Measurements from ENCODE around the gene SRGN. TPM values are rescaled to one million over a fixed set of nuclear protein-coding genes. Genes with fewer than 3 reads are reported as not detected.

Gene SRGN
- total and polyA plus RNA-seq, 2 of the 13 experiments (the other 11 are each of a cell fraction or from before 2014, with no cell fraction given) = 0.09 TPM; not detected in 1

DNA sequence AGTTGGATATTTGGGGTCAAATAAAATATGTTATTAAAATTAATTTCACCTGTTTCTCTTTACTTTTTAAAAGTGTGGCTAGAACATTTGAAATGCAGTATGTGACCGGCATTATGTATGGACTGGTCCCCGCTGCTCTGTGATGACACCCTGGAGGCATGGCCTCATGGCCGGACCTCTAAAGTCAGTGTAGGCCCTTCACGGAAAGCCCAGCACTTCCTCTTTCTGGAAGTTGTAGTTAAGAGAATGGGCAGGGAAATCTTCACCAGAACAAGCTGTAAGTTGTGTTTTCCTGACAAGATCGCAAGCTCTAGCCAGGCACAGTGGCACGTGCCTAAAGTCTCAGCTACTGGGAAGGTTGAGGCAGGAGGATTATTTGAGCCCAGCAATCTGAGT, 38.3 kb upstream of the SRGN start (continued):
- TF ChIP-seq, protein P1, sequence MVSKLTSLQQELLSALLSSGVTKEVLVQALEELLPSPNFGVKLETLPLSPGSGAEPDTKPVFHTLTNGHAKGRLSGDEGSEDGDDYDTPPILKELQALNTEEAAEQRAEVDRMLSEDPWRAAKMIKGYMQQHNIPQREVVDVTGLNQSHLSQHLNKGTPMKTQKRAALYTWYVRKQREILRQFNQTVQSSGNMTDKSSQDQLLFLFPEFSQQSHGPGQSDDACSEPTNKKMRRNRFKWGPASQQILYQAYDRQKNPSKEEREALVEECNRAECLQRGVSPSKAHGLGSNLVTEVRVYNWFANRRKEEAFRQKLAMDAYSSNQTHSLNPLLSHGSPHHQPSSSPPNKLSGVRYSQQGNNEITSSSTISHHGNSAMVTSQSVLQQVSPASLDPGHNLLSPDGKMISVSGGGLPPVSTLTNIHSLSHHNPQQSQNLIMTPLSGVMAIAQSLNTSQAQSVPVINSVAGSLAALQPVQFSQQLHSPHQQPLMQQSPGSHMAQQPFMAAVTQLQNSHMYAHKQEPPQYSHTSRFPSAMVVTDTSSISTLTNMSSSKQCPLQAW (CRISPR knock-in tag; IDR thresholded peaks at IDR 0.05) = no peak
- TF ChIP-seq PCBP1 (IDR thresholded peaks at IDR 0.05; ENCODE audit: borderline replicate concordance, low read depth, low read length) (no peak), FOXM1 (CRISPR knock-in tag; IDR thresholded peaks at IDR 0.05) (no peak), DR1 (CRISPR knock-in tag; IDR thresholded peaks at IDR 0.05) (no peak), KLF15 (CRISPR knock-in tag; IDR thresholded peaks at IDR 0.05; ENCODE audit: borderline replicate concordance) (no peak), MEF2D (CRISPR knock-in tag; IDR thresholded peaks at IDR 0.05) (no peak)
- TF ChIP-seq, protein P2, sequence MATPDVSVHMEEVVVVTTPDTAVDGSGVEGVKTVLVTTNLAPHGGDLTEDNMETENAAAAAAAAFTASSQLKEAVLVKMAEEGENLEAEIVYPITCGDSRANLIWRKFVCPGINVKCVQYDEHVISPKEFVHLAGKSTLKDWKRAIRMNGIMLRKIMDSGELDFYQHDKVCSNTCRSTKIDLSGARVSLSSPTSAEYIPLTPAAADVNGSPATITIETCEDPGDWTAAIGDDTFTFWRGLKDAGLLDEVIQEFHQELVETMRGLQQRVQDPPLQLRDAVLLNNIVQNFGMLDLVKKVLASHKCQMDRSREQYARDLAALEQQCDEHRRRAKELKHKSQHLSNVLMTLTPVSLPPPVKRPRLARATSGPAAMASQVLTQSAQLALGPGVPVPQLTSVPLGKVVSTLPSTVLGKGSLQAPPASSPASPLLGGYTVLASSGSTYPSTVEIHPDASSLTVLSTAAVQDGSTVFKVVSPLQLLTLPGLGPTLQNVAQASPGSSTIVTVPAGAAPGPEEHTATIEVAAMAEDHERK (CRISPR knock-in tag; IDR thresholded peaks at IDR 0.05; ENCODE audit: low read depth) = no peak
- TF ChIP-seq, protein P3, sequence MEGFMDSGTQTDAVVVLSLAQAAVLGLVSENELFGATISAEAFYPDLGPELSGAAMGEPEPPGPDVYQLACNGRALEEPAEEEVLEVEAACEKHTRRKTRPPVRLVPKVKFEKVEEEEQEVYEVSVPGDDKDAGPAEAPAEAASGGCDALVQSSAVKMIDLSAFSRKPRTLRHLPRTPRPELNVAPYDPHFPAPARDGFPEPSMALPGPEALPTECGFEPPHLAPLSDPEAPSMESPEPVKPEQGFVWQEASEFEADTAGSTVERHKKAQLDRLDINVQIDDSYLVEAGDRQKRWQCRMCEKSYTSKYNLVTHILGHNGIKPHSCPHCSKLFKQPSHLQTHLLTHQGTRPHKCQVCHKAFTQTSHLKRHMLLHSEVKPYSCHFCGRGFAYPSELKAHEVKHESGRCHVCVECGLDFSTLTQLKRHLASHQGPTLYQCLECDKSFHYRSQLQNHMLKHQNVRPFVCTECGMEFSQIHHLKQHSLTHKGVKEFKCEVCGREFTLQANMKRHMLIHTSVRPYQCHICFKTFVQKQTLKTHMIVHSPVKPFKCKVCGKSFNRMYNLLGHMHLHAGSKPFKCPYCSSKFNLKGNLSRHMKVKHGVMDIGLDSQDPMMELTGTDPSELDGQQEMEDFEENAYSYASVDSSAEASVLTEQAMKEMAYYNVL (CRISPR knock-in tag; IDR thresholded peaks at IDR 0.05; ENCODE audit: borderline replicate concordance) = no peak
